NCI-H2196 (cell line): Measurements from ENCODE around the gene UAP1L1.
"Not testable (repeated sequence)": the region's sequence is repeated elsewhere in the genome, so short reads cannot be mapped to it uniquely, and the experiment has no call there.

Source experiments
- DNase-seq: peaks from one replicate; lab custom pipeline; 2025; ENCODE audit not compliant: unreplicated experiment; lab: John Stamatoyannopoulos, UW

UAP1L1 gene

GRCh38 chr9:137077010-137077747 is at the start of gene UAP1L1:
Gene UAP1L1 (plus strand): TSS chr9:137077517. CDS start chr9:137077533, 16 bp downstream.
- DNase-seq, result peak; percentile 45

- DNase-seq, result peak; percentile 84
These were observed 48.9 kb upstream of the UAP1L1 start for GRCh38 chr9:137028263-137029057.

GRCh38 chr9:137029058-137029936 is 48.0 kb upstream of the UAP1L1 start:
- DNase-seq, result peak; percentile 73

- no peak for DNase-seq
These were observed 47.3 kb upstream of the UAP1L1 start for GRCh38 chr9:137030006-137030405.

- no peak for DNase-seq
These were observed 46.5 kb upstream of the UAP1L1 start for GRCh38 chr9:137030538-137031527.

- DNase-seq, result no peak
These were observed 45.2 kb upstream of the UAP1L1 start, which contains the start of gene FUT7 for GRCh38 chr9:137031904-137032640. Gene FUT7 (minus strand): TSS chr9:137032088. CDS start chr9:137031991, 97 bp downstream.

- DNase-seq, result no peak
These were observed 44.5 kb upstream of the UAP1L1 start for GRCh38 chr9:137032858-137033257.

- DNase-seq, result not testable (repeated sequence)
These were observed 43.8 kb upstream of the UAP1L1 start for GRCh38 chr9:137033481-137033880.

GRCh38 chr9:137034039-137034708 is 43.1 kb upstream of the UAP1L1 start:
- DNase-seq, result no peak

- DNase-seq, result peak; percentile 89
These were observed 42.4 kb upstream of the UAP1L1 start for GRCh38 chr9:137034709-137035506.

- no peak for DNase-seq
These were observed 41.8 kb upstream of the UAP1L1 start for GRCh38 chr9:137035507-137035834.

GRCh38 chr9:137035937-137036336 is 41.4 kb upstream of the UAP1L1 start:
- no peak for DNase-seq

GRCh38 chr9:137037035-137037434 is 40.3 kb upstream of the UAP1L1 start:
- DNase-seq, result no peak

- DNase-seq, result no peak
These were observed 39.8 kb upstream of the UAP1L1 start for GRCh38 chr9:137037483-137037882.

- no peak for DNase-seq
These were observed 38.4 kb upstream of the UAP1L1 start for GRCh38 chr9:137038916-137039315.

GRCh38 chr9:137039611-137040366 is 37.5 kb upstream of the UAP1L1 start:
- no peak for DNase-seq

GRCh38 chr9:137040568-137040967 is 36.7 kb upstream of the UAP1L1 start:
- no peak for DNase-seq
